ENCODE measurements around the gene OSBP. TPM values are rescaled to one million over a fixed set of nuclear protein-coding genes. Genes with fewer than 3 reads are reported as not detected.
A peak's percentile ranks its signal among the peaks of the same experiment; 100 is the strongest.

OSBP gene
- total and polyA plus RNA-seq, 9 of the 15 experiments (the other 6 are each of a cell fraction or from before 2014, with no cell fraction given) = 11.7 to 49.0 (median 28.7) TPM

GRCh38 chr11:59560290-59560701, 55.3 kb downstream of the OSBP start (continued):
- 0 out of 2 replicates have a peak, but pooled peaks have one; percentile 52 for TF ChIP-seq RNF219 (CRISPR knock-in tag; IDR thresholded peaks at IDR 0.05)
- TF ChIP-seq CTBP1 (IDR thresholded peaks at IDR 0.05; ENCODE audit: borderline replicate concordance) = peak; percentile 31; the same call in 1 of the 2 replicates
- no peak for TF ChIP-seq CBX8 (IDR thresholded peaks at IDR 0.05; ENCODE audit: borderline replicate concordance, extremely low read depth, low read depth, low read length, poor library complexity, severe bottlenecking)
- TF ChIP-seq HDAC1 (IDR thresholded peaks at IDR 0.05) = peak in 1 of 2 experiments; percentile 99; a peak in 2 of 4 replicates
- peak; percentile 64 for TF ChIP-seq ARHGAP35 (IDR thresholded peaks at IDR 0.05; ENCODE audit: partially characterized antibody)
- TF ChIP-seq CXXC5 (CRISPR knock-in tag; IDR thresholded peaks at IDR 0.05) = 0 out of 2 replicates have a peak, but pooled peaks have one; percentile 61
- TF ChIP-seq SRSF3 (IDR thresholded peaks at IDR 0.05; ENCODE audit: insufficient read depth, low read length) = no peak
- peak; percentile 57; the same call in 1 of the 2 replicates for TF ChIP-seq XRCC5 (IDR thresholded peaks at IDR 0.05; ENCODE audit: low read depth, low read length)
- no peak for TF ChIP-seq BRF2 (IDR thresholded peaks at IDR 0.05; ENCODE audit: borderline replicate concordance, insufficient read depth, insufficient read length)
- no peak for TF ChIP-seq ZNF280A (IDR thresholded peaks at IDR 0.05; ENCODE audit: low read depth, partially characterized antibody)
- TF ChIP-seq TEAD1 (CRISPR knock-in tag; IDR thresholded peaks at IDR 0.05) = 0 out of 4 replicates have a peak, but pooled peaks of 1 of the 2 experiments have one; percentile 26
- TF ChIP-seq ZBTB1 (CRISPR knock-in tag; IDR thresholded peaks at IDR 0.05; ENCODE audit: borderline replicate concordance, low read depth) = no peak
- TF ChIP-seq FOXJ3 (CRISPR knock-in tag; IDR thresholded peaks at IDR 0.05) = no peak
- TF ChIP-seq RAD51 (IDR thresholded peaks at IDR 0.05; ENCODE audit: borderline replicate concordance, low read depth) = no peak
- TF ChIP-seq TCF3 (CRISPR knock-in tag; IDR thresholded peaks at IDR 0.05) = peak; percentile 7; the same call in 1 of the 2 replicates
- 0 out of 2 replicates have a peak, but pooled peaks have one; percentile 27 for TF ChIP-seq ZBTB26 (CRISPR knock-in tag; IDR thresholded peaks at IDR 0.05)
- no peak for TF ChIP-seq GMEB1 (CRISPR knock-in tag; IDR thresholded peaks at IDR 0.05)

All from K562 (cell line).